Urinary bladder (tissue), 4 donors: ENCODE results near the gene MYO1A. TPM values are rescaled to one million over a fixed set of nuclear protein-coding genes. Genes with fewer than 3 reads are reported as not detected.
A peak's percentile ranks its signal among the peaks of the same experiment; 100 is the strongest.

Experiments
- DNase-seq: peaks from one replicate; pipeline ENCODE4 v3.0.0-alpha.2; 2015; ENCODE audit errors: extremely low spot score
- H3K27ac ChIP-seq: one replicate; pipeline ENCODE4 v1.5.1; 2013; ENCODE audit warnings: low read depth, mild to moderate bottlenecking, moderate library complexity
- H3K36me3 ChIP-seq: one replicate; pipeline ENCODE4 v1.6.1; 2013; ENCODE audit warnings: mild to moderate bottlenecking, moderate library complexity; ENCODE audit not compliant: insufficient read depth
- H3K4me1 ChIP-seq: one replicate; pipeline ENCODE4 v1.6.1; 2013; ENCODE audit warnings: mild to moderate bottlenecking, moderate library complexity; ENCODE audit not compliant: insufficient read depth
- H3K4me3 ChIP-seq: one replicate; pipeline ENCODE4 v1.5.1; 2013; ENCODE audit warnings: low read depth, low read length
- WGBS: extraction: QIAGEN DNeasy Blood & Tissue Kit; methylation state at CpG from one replicate; pipeline ENCODE4 v1.1.7; 2013; 5-methylcytosine and 5-hydroxymethylcytosine counted together
- polyA plus RNA-seq: library from polyadenylated mRNA; stranded (reverse); fragments of 200-250 nt; gene quantifications from one replicate; pipeline ENCODE4 v1.2.3, GENCODE V29; 2013
- total RNA-seq: library from RNA; depleted of rRNA; stranded (reverse); fragments of >200 nt; gene quantifications from one replicate; pipeline ENCODE4 v1.2.3, GENCODE V29; 2014
- donor health status: healthy with polysubstance abuse.
- donor health status: healthy.

The MYO1A gene
- total and polyA plus RNA-seq, 2 donors, result 0.16 to 0.18 TPM

DNA sequence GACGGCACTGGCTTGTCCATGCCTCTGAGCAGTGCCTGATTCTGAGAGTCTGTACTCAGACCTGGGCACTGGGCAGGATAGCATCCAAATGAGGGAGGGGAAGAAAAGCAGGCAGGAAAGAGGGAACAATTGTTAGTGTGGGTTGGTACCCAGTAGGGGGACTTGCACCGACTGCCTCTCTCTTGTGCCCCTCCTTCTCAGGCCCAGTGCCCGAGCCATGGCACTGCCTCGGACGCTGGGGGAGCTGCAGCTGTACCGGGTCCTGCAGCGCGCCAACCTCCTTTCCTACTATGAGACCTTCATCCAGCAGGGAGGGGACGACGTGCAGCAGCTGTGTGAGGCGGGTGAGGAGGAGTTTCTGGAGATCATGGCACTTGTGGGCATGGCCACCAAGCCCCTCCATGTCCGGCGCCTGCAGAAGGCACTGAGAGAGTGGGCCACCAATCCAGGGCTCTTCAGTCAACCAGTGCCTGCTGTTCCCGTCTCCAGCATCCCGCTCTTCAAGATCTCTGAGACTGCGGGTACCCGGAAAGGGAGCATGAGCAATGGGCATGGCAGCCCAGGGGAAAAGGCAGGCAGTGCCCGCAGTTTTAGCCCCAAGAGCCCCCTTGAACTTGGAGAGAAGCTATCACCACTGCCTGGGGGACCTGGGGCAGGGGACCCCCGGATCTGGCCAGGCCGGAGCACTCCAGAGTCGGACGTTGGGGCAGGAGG is 41.2 kb upstream of the MYO1A start:
- Histone ChIP-seq H3K36me3 (no peaks in the 10 kb centered on the region), H3K4me3 (peak overlapping the region; percentile 80), H3K4me1 (no peaks in the 10 kb centered on the region), H3K27ac (no peak overlapping the region)
- WGBS, result 54% methylated on average over 22 of the region's 22 CpGs
- no peak for DNase-seq

DNA sequence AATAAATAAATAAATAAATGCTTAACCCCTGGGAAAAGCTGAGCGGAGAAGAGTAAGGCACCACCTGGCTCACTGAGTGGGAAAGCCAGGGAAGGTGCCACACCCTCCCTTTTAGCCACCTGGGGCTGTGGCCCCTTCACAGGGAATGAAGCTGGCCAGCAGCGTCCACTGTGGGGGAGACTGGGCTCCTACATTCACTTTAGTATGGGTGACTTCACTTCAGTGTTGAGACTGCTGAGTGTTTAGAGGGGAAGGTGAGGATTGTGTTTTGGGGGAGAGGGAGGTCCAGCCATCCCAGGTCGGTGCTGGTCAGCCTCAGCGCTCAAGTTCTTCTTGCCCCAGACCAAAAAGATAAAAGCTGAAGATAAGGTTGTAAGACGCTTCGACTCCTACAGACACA is 40.6 kb upstream of the MYO1A start:
- DNase-seq, result no peak
- no peaks in the 10 kb centered on the region for H3K4me1 ChIP-seq
- H3K27ac ChIP-seq, result no peak overlapping the region
- H3K36me3 ChIP-seq, result no peaks in the 10 kb centered on the region
- H3K4me3 ChIP-seq, result peak overlapping the region; percentile 80
- 31% methylated on average over 6 of the region's 6 CpGs for WGBS

- Histone ChIP-seq H3K4me3 (peak overlapping the region; percentile 80), H3K4me1 (no peaks in the 10 kb centered on the region), H3K36me3 (no peaks in the 10 kb centered on the region), H3K27ac (peak overlapping the region; percentile 82)
- WGBS, result under 1% methylated on average over 45 of the region's 45 CpGs
- peak; percentile 50 for DNase-seq
Observed at GRCh38 chr12:57089271-57090245, 39.6 kb upstream of the MYO1A start.

DNA sequence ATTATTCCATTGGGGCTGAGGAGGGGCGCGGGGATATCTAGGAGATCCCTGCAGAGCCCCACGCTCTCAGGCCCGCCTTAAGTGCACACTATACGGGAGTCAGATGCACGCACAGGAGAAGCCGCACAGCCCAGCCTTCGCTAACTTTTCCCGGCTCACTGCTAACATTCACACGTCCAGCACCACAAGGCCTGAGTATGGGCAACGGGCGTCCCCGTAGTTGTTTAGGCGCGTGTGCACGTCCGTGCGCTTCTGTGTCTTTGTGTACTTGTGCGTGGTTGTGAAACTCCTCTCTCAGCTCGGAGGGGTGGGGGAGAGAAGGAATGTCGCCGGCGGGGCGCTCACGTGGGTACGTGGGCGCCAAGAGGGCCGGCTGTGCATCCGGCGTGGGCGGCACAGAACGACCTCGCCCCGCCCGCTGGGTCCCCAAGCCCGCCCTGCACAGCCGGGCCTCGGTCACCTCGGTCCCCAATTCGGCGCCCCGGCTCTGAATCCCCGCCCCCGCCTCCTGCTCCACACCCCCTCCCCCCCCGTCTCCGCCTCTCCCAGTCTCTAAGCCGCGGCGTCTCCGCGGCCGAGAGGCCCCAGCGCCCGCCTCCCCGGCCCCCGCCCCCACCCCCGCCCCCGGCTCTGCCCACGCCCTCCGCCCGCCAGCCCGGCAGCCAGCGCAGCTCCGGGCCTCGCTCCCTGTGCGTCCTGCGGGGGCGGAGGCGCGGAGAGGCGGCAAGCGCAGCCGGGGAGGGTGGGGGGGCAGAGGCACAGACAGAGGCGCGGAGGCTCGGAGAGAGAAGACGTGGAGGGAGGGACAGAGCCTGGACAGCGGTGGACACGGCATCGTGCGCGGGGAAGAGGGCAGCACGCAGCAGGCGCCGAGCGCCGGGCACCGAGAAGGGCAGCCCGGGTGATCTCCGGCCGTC is 38.7 kb upstream of the MYO1A start, which contains the start of gene NAB2:
Gene NAB2, plus strand, starts transcription at position 761 of the 917 bp plus-strand sequence. CDS start 158 bp downstream, outside the sequence.
- Histone ChIP-seq H3K36me3 (no peaks in the 10 kb centered on the region), H3K4me1 (no peaks in the 10 kb centered on the region), H3K27ac (peak within 1 kb of the TSS; percentile 97), H3K4me3 (peak within 1 kb of the TSS; percentile 80)
- DNase-seq, result peak; percentile 88
- WGBS, result under 1% methylated on average over 91 of the region's 91 CpGs

- peak; percentile 94 for DNase-seq
- no peaks in the 10 kb centered on the region for H3K36me3 ChIP-seq
- under 1% methylated on average over 37 of the region's 37 CpGs for WGBS
- no peaks in the 10 kb centered on the region for H3K4me1 ChIP-seq
- peak overlapping the region; percentile 97 for H3K27ac ChIP-seq
- peak overlapping the region; percentile 65 for H3K4me3 ChIP-seq
Observed at GRCh38 chr12:57087691-57088353, 37.9 kb upstream of the MYO1A start.

DNA sequence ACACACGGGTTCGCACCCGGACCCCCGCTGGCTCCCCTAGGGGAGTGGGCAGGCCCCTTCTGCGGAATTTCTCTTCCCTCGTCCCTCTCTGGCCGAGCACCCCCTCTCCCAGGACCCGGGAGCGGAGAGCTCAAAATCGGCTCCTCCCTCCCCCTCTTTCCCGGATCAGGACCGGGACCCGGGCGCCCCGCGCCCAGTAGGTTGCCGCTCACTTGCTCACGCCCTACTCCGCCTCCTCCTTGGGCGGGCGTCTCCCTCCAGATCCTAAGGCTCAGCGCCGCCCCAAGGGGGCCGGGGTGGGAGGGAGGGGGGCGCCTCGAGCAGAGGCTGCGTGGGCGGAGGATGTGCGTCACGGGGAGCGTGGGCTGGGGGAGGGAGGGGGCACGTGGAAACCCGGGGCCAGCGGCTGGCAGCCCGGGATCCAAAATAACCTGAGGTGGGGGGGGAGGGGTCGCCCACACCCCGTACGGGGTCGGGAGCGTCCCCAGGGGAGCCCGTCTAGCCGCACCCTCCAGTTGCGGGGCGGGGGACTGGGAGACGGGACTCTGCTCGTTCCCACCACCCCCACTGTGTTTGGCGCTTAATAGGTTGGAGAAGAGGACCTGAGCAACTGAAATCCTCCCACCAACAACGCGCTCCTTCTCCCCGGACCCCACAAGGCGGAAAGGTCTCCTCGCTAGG is 37.2 kb upstream of the MYO1A start:
- peak; percentile 70 for DNase-seq
- Histone ChIP-seq H3K27ac (peak overlapping the region; percentile 99), H3K36me3 (no peaks in the 10 kb centered on the region), H3K4me1 (no peaks in the 10 kb centered on the region), H3K4me3 (peak overlapping the region; percentile 65)
- WGBS, result under 1% methylated on average over 52 of the region's 52 CpGs

DNA sequence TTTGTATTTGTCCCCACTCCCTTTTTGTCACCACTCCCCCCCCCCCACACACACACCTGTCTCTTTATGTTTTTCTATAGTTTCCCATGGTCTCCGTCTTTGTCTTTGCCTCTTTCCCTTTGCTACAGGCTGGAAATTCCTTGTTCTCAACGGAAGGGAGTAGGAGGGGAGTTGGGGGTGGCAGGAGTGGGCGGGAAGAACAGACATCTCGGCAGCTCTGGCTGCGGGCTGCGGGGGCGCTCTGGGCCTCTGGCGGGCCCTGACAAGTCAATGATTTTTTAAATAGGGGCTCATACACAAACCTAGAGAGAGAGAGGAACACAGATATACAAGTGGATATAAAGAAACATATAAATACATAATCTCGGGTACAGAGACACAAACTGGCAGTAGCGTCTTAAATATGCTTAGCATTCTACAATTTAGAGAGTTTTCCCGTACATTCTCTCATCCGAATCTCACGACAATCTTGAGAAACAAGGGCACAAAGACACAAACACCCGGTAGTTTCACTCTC is 36.6 kb upstream of the MYO1A start:
- peak; percentile 83 for DNase-seq
- under 1% methylated on average over 14 of the region's 14 CpGs for whole genome bisulfite sequencing

DNA sequence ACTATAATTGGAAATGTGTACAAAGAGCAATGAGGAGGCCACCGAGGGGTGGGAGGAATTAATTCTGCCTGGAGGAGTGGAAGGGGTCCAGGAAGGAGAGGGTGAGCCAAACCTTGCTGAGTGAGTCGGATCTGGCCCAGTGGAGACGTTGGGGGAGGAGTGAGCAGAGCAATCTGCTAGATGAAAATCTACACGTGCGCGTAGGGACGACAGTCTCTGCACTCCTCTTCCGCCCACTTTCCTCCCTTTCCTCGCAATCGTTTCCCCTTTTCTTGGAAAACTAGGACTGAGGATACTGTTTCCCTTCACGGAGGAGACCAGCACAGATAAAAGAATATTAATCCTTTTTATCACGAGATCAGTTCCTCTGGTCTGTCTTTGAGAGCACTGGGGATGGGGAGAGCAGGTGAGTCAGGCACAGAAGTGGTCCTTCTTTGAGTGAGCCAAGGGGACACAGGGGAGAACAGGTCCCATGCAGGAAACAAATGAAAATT is 36.1 kb upstream of the MYO1A start:
- no peak overlapping the region for H3K4me3 ChIP-seq
- WGBS, result 3% methylated on average over 12 of the region's 12 CpGs
- no peaks in the 10 kb centered on the region for H3K36me3 ChIP-seq
- peak; percentile 87 for DNase-seq
- H3K4me1 ChIP-seq, result no peaks in the 10 kb centered on the region
- peak overlapping the region; percentile 99 for H3K27ac ChIP-seq

More for the DNA sequence above, 36.6 kb upstream of the MYO1A start:
- H3K4me3 ChIP-seq, result peak overlapping the region; percentile 65
- H3K36me3 ChIP-seq, result no peaks in the 10 kb centered on the region
- peak overlapping the region; percentile 99 for H3K27ac ChIP-seq
- H3K4me1 ChIP-seq, result no peaks in the 10 kb centered on the region

- no peaks in the 10 kb centered on the region for H3K4me1 ChIP-seq
- WGBS, result 96% methylated on average over 1 of the region's 1 CpG
- H3K4me3 ChIP-seq, result no peak overlapping the region
- no peak overlapping the region for H3K27ac ChIP-seq
- no peak for DNase-seq
- no peaks in the 10 kb centered on the region for H3K36me3 ChIP-seq
Observed at GRCh38 chr12:57080855-57081254, 30.9 kb upstream of the MYO1A start.

GRCh38 chr12:57079821-57080220 is 29.9 kb upstream of the MYO1A start:
- no peaks in the 10 kb centered on the region for H3K36me3 ChIP-seq
- no peak for DNase-seq
- no peak overlapping the region for H3K4me3 ChIP-seq
- no peak overlapping the region for H3K27ac ChIP-seq
- 70% methylated on average over 1 of the region's 1 CpG for WGBS
- no peaks in the 10 kb centered on the region for H3K4me1 ChIP-seq

GRCh38 chr12:57078519-57079404 is 28.8 kb upstream of the MYO1A start, which contains the start of gene NEMP1:
TSS of gene NEMP1 (minus strand) at chr12:57078791. CDS start at chr12:57078745, 46 bp downstream.
- DNase-seq, result peak; percentile 99
- H3K27ac ChIP-seq, result peak within 1 kb of the TSS; percentile 66
- WGBS, result under 1% methylated on average over 39 of the region's 39 CpGs

More at GRCh38 chr12:57078519-57079404, 28.8 kb upstream of the MYO1A start, which contains the start of gene NEMP1:
- H3K4me3 ChIP-seq, result peak within 1 kb of the TSS; percentile 68
- no peaks in the 10 kb centered on the region for H3K4me1 ChIP-seq
- peaks cover 2% of the 10 kb centered on the region for H3K36me3 ChIP-seq
